ENCODE results near the gene MAP7.
"Not testable (repeated sequence)": the region's sequence is repeated elsewhere in the genome, so short reads cannot be mapped to it uniquely, and the experiment has no call there.

The MAP7 gene

DNA sequence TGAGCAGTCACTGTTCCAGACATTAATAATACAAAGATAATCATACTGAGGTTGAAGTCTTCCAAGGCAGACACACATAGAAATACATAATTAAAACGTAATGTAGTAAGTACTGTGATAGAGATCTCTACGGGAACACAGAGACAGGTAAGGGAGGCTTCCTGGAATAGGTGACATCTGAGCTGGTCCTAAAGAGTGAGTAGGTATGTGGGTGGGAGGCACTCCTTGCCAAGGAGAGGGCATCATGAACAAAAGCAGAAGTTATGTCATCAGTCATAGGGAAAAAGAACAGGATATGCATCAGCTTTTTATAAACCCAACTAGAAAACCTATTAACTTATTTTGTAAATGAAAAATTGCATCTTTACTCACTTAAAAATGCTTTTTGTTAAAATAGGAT is 110.0 kb downstream of the MAP7 start:
- TF ChIP-seq, protein P1, sequence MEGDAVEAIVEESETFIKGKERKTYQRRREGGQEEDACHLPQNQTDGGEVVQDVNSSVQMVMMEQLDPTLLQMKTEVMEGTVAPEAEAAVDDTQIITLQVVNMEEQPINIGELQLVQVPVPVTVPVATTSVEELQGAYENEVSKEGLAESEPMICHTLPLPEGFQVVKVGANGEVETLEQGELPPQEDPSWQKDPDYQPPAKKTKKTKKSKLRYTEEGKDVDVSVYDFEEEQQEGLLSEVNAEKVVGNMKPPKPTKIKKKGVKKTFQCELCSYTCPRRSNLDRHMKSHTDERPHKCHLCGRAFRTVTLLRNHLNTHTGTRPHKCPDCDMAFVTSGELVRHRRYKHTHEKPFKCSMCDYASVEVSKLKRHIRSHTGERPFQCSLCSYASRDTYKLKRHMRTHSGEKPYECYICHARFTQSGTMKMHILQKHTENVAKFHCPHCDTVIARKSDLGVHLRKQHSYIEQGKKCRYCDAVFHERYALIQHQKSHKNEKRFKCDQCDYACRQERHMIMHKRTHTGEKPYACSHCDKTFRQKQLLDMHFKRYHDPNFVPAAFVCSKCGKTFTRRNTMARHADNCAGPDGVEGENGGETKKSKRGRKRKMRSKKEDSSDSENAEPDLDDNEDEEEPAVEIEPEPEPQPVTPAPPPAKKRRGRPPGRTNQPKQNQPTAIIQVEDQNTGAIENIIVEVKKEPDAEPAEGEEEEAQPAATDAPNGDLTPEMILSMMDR (IDR thresholded peaks at IDR 0.05; ENCODE audit: borderline replicate concordance, control extremely low read depth, extremely low read depth, insufficient read depth, missing control alignments), result no peak
- in situ Hi-C loops (cut with MboI; ENCODE audit: low sequenced_read_pairs, unreplicated experiment), result no loop called here
- DNase-seq (ENCODE audit: low spot score), result no peak

DNA sequence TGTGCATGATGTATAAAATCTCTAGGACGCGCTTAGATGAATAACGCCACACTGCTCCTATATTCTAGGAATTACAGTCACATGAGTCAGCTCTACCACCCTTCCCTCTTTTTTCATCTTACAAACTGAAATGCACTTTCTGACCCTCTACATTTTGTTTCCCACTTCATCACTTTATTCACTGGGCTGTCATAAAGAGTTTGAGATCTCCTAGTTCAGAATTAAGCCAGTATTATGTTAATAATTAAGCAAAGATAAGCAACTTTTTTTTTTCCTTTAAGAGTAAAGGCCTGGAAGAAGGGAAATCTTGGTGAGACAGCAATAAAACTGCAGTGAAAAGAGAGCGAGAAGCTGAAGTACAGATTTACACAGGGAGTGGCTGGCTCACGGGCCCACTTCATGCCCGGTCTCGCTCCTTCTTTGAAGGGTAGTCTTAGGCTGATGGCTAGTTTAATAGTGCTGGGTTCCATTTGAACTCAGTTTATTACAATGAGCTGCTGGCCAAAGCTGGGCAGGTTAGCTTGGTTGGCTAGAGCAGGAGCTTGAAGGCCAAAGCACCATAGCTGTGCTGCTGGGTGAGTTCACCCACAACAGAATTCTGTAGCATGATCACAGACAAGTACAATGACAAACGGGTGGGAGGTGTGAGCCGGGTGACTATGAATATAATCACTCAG is 110.6 kb downstream of the MAP7 start:
- TF ChIP-seq, protein P1 (IDR thresholded peaks at IDR 0.05; ENCODE audit: borderline replicate concordance, control extremely low read depth, extremely low read depth, insufficient read depth, missing control alignments), result no peak
- no peak for DNase-seq (ENCODE audit: low spot score)
- in situ Hi-C loops (cut with MboI; ENCODE audit: low sequenced_read_pairs, unreplicated experiment), result no loop called here

DNA sequence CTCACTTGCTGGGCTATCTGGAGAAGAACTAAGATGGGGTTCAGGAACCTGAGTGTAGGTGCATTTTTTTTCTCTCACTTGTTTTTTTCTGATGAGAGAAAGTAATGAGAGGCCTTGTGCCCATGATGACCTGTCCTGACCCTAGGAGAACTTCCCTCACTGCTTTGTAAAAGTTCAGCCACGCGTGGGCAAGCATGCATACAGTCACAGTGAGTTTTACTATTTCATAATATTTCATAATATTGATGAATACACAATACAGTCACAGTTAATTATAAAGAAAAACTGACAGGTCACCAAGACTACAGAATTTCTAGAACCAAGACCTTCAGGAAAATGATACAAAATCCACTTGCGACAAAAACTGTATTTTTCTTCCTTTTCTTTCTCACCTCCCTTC is 111.8 kb downstream of the MAP7 start:
- in situ Hi-C loops (cut with MboI; ENCODE audit: low sequenced_read_pairs, unreplicated experiment), result no loop called here
- TF ChIP-seq, protein P1 (IDR thresholded peaks at IDR 0.05; ENCODE audit: borderline replicate concordance, control extremely low read depth, extremely low read depth, insufficient read depth, missing control alignments), result no peak
- DNase-seq (ENCODE audit: low spot score), result no peak

DNA sequence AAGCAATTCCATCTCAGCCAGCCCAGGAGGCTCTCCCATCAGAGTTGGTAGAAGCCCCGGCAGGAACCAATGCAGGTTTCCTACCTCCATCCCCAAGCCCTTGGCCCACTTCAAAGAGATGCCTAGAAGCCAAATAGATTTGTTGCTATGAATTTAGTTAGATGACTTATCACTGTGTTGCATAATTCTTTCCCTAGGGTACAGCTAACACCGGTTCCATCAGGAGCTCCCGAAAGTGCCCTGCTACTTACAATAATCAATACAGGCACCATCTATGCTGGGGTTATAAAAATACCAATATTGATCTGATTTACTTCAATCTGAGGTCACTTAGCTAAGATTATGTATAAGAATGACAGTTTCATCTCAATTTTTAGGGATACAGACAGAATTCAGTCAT is 113.0 kb downstream of the MAP7 start:
- TF ChIP-seq, protein P1 (IDR thresholded peaks at IDR 0.05; ENCODE audit: borderline replicate concordance, control extremely low read depth, extremely low read depth, insufficient read depth, missing control alignments), result no peak
- no peak for DNase-seq (ENCODE audit: low spot score)
- in situ Hi-C loops (cut with MboI; ENCODE audit: low sequenced_read_pairs, unreplicated experiment), result no loop called here

DNA sequence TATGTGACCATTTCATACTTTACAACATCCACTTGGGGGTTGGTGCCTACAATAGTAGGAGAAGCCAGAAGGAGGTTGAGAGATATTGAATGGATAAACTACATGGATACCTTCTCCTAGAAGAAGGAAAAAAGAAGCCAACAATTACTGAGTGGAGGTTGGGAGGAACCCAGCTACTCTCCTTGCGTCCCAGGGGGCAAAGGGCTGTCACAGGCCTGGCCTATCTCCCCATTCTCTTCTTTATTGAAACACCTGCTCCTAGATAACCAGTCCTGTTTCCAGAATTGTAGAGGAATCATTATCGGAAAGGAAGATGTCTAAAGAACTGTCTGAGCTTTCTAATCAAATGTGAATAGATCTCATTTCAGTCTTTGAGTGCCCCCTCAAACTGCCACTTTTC is 115.1 kb downstream of the MAP7 start:
- DNase-seq (ENCODE audit: low spot score), result no peak
- in situ Hi-C loops (cut with MboI; ENCODE audit: low sequenced_read_pairs, unreplicated experiment), result no loop called here
- TF ChIP-seq, protein P1 (IDR thresholded peaks at IDR 0.05; ENCODE audit: borderline replicate concordance, control extremely low read depth, extremely low read depth, insufficient read depth, missing control alignments), result no peak

DNA sequence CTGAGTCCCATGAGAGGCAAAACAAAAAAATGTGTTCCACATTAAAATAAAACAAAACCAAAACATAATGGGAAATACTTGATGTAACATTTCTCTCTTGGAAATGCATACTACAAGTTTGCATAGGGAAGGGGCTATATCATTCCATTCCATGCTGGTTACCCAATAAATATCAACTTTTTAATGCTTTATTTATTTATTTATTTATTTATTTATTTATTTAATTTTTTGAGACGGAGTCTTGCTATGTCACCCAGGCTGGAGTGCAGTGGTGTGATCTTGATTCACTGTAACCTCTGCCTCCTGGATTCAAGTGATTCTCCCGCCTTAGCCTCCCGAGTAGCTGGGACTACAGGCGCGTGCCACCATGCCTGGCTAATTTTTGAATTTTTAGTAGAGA is 118.9 kb downstream of the MAP7 start:
- in situ Hi-C loops (cut with MboI; ENCODE audit: low sequenced_read_pairs, unreplicated experiment); DNase-seq (ENCODE audit: low spot score): not testable (repeated sequence)

DNA sequence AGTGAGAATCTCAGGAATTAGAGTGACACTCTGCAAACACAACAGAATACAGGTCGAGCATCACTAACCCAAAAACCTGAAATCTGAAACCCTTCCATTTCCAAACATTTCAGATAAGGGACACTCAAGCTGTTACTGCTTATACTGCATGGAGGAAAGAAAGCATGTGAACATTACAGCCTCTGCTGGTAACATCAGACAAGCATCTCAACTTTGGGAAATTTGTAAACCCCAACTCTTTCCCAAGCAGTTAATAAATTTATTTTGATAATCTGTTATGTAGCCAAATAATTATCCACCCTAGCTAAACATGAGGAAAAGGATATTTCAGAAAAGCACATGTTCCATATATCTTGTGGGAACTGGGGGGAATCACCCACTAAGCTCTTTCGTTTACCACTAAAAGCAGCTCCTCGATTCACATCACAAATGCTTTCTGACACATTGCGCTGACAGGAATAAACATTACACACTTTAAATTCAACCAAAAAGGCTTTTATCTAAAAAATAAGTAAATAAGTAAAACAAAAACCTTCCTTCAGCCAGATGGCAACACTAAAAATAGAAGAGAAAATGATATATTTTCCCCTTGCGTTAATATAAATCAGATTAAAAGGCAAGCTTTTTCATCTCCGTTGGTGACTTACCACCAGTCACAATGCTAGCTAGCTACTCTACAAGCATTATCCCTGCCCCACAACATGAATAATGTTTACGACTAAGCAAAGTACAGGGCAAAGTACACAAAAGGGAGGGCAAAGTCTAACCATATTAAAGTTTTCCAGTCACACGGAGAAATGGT is 120.8 kb downstream of the MAP7 start:
- TF ChIP-seq, protein P1 (IDR thresholded peaks at IDR 0.05; ENCODE audit: borderline replicate concordance, control extremely low read depth, extremely low read depth, insufficient read depth, missing control alignments), result no peak
- DNase-seq (ENCODE audit: low spot score), result no peak
- in situ Hi-C loops (cut with MboI; ENCODE audit: low sequenced_read_pairs, unreplicated experiment), result no loop called here
